ENCODE data around the gene TGM1.

The TGM1 gene

GRCh38 chr14:24307156-24307574 is 44.2 kb upstream of the TGM1 start:
- H3K4me1 ChIP-seq (ENCODE audit: control insufficient read depth in 5 of 5, insufficient read depth in 5 of 5, low read length in 5 of 5): peaks cover 8 to 45% (median 35%) of the 10 kb centered on the region in 5 donors
- no peak overlapping the region for H3K4me3 ChIP-seq (ENCODE audit: low read depth in 1 of 5, low read length in 5 of 5)
- H3K27me3 ChIP-seq (ENCODE audit: control insufficient read depth in 5 of 5, insufficient read depth in 4 of 5, low read length in 5 of 5): no peaks in the 10 kb centered on the region
- no peaks in the 10 kb centered on the region for H3K9me3 ChIP-seq (ENCODE audit: control insufficient read depth in 5 of 5, low read length in 5 of 5)
- peaks cover 11 to 56% (median 55%) of the 10 kb centered on the region in 5 donors for H3K36me3 ChIP-seq (ENCODE audit: control insufficient read depth in 5 of 5, insufficient read depth in 5 of 5, low read length in 5 of 5)
- no peak overlapping the region for H3K27ac ChIP-seq (ENCODE audit: low read depth, low read length)
- no peak overlapping the region for H3K9ac ChIP-seq (ENCODE audit: low read length in 5 of 5)

- Histone ChIP-seq H3K9ac (ENCODE audit: low read length in 5 of 5) (no peak overlapping the region), H3K4me3 (ENCODE audit: low read depth in 1 of 5, low read length in 5 of 5) (no peak overlapping the region), H3K9me3 (ENCODE audit: control insufficient read depth in 5 of 5, low read length in 5 of 5) (no peaks in the 10 kb centered on the region), H3K27ac (ENCODE audit: low read depth, low read length) (no peak overlapping the region), H3K36me3 (ENCODE audit: control insufficient read depth in 5 of 5, insufficient read depth in 5 of 5, low read length in 5 of 5) (peaks cover 11 to 66% (median 64%) of the 10 kb centered on the region in 5 donors), H3K4me1 (ENCODE audit: control insufficient read depth in 5 of 5, insufficient read depth in 5 of 5, low read length in 5 of 5) (peaks cover 8 to 30% (median 23%) of the 10 kb centered on the region in 5 donors), H3K27me3 (ENCODE audit: control insufficient read depth in 5 of 5, insufficient read depth in 4 of 5, low read length in 5 of 5) (no peaks in the 10 kb centered on the region)
Measured at GRCh38 chr14:24304019-24304387, 41.0 kb upstream of the TGM1 start.

GRCh38 chr14:24300326-24300980 is 37.5 kb upstream of the TGM1 start:
- H3K9ac ChIP-seq (ENCODE audit: low read length in 5 of 5): peak overlapping the region; percentile 78 to 96 (median 92)
- H3K9me3 ChIP-seq (ENCODE audit: control insufficient read depth in 5 of 5, low read length in 5 of 5): no peaks in the 10 kb centered on the region
- peak overlapping the region; percentile 84 for H3K27ac ChIP-seq (ENCODE audit: low read depth, low read length)
- H3K4me1 ChIP-seq (ENCODE audit: control insufficient read depth in 5 of 5, insufficient read depth in 5 of 5, low read length in 5 of 5): peaks cover 10 to 39% (median 33%) of the 10 kb centered on the region in 5 donors
- peaks cover 6 to 55% (median 52%) of the 10 kb centered on the region in 5 donors for H3K36me3 ChIP-seq (ENCODE audit: control insufficient read depth in 5 of 5, insufficient read depth in 5 of 5, low read length in 5 of 5)
- H3K4me3 ChIP-seq (ENCODE audit: low read depth in 1 of 5, low read length in 5 of 5): peak overlapping the region; percentile 91 to 96 (median 95)
- H3K27me3 ChIP-seq (ENCODE audit: control insufficient read depth in 5 of 5, insufficient read depth in 4 of 5, low read length in 5 of 5): no peaks in the 10 kb centered on the region

GRCh38 chr14:24299255-24300191 is 36.5 kb upstream of the TGM1 start, which contains the start of the genes DHRS1 and NOP9:
TSS of gene DHRS1 (minus strand) at chr14:24299780. CDS start at chr14:24299106, 674 bp downstream.
TSS of gene NOP9 (plus strand) at chr14:24299850. CDS start at chr14:24299955, 105 bp downstream.
- H3K4me3 ChIP-seq (ENCODE audit: low read depth in 1 of 5, low read length in 5 of 5): peak within 1 kb of the TSS; percentile 91 to 96 (median 95)
- H3K4me1 ChIP-seq (ENCODE audit: control insufficient read depth in 5 of 5, insufficient read depth in 5 of 5, low read length in 5 of 5): peaks cover 10 to 39% (median 33%) of the 10 kb centered on the region in 5 donors

GRCh38 chr14:24298892-24299254 is 35.9 kb upstream of the TGM1 start:
- no peaks in the 10 kb centered on the region for H3K27me3 ChIP-seq (ENCODE audit: control insufficient read depth in 5 of 5, insufficient read depth in 4 of 5, low read length in 5 of 5)
- H3K4me3 ChIP-seq (ENCODE audit: low read depth in 1 of 5, low read length in 5 of 5): peak overlapping the region; percentile 79 to 96 (median 91)
- H3K9ac ChIP-seq (ENCODE audit: low read length in 5 of 5): peak overlapping the region; percentile 44 to 94 (median 91)
- H3K27ac ChIP-seq (ENCODE audit: low read depth, low read length): peak overlapping the region; percentile 84
- H3K36me3 ChIP-seq (ENCODE audit: control insufficient read depth in 5 of 5, insufficient read depth in 5 of 5, low read length in 5 of 5): peaks cover 6 to 43% (median 39%) of the 10 kb centered on the region in 5 donors
- peaks cover 10 to 39% (median 33%) of the 10 kb centered on the region in 5 donors for H3K4me1 ChIP-seq (ENCODE audit: control insufficient read depth in 5 of 5, insufficient read depth in 5 of 5, low read length in 5 of 5)
- no peaks in the 10 kb centered on the region for H3K9me3 ChIP-seq (ENCODE audit: control insufficient read depth in 5 of 5, low read length in 5 of 5)

More at GRCh38 chr14:24299255-24300191, 36.5 kb upstream of the TGM1 start, which contains the start of the genes DHRS1 and NOP9:
- Histone ChIP-seq H3K9me3 (ENCODE audit: control insufficient read depth in 5 of 5, low read length in 5 of 5) (no peaks in the 10 kb centered on the region), H3K27me3 (ENCODE audit: control insufficient read depth in 5 of 5, insufficient read depth in 4 of 5, low read length in 5 of 5) (no peaks in the 10 kb centered on the region), H3K9ac (ENCODE audit: low read length in 5 of 5) (peak within 1 kb of the TSS; percentile 78 to 96 (median 92)), H3K36me3 (ENCODE audit: control insufficient read depth in 5 of 5, insufficient read depth in 5 of 5, low read length in 5 of 5) (peaks cover 6 to 50% (median 46%) of the 10 kb centered on the region in 5 donors), H3K27ac (ENCODE audit: low read depth, low read length) (peak within 1 kb of the TSS; percentile 84)

GRCh38 chr14:24297190-24297964 is 34.4 kb upstream of the TGM1 start:
- Histone ChIP-seq H3K4me1 (ENCODE audit: control insufficient read depth in 5 of 5, insufficient read depth in 5 of 5, low read length in 5 of 5) (peaks cover 10 to 39% (median 33%) of the 10 kb centered on the region in 5 donors), H3K4me3 (ENCODE audit: low read depth in 1 of 5, low read length in 5 of 5) (no peak overlapping the region), H3K9me3 (ENCODE audit: control insufficient read depth in 5 of 5, low read length in 5 of 5) (no peaks in the 10 kb centered on the region), H3K27ac (ENCODE audit: low read depth, low read length) (peak overlapping the region; percentile 38), H3K9ac (ENCODE audit: low read length in 5 of 5) (peak overlapping the region in 1 of 5 donors; percentile 7), H3K36me3 (ENCODE audit: control insufficient read depth in 5 of 5, insufficient read depth in 5 of 5, low read length in 5 of 5) (peaks cover 1 to 34% (median 28%) of the 10 kb centered on the region in 5 donors), H3K27me3 (ENCODE audit: control insufficient read depth in 5 of 5, insufficient read depth in 4 of 5, low read length in 5 of 5) (no peaks in the 10 kb centered on the region)

GRCh38 chr14:24296341-24297157 is 33.6 kb upstream of the TGM1 start:
- H3K27me3 ChIP-seq (ENCODE audit: control insufficient read depth in 5 of 5, insufficient read depth in 4 of 5, low read length in 5 of 5): no peaks in the 10 kb centered on the region
- H3K27ac ChIP-seq (ENCODE audit: low read depth, low read length): peak overlapping the region; percentile 38
- peak overlapping the region in 1 of 5 donors; percentile 15 for H3K4me3 ChIP-seq (ENCODE audit: low read depth in 1 of 5, low read length in 5 of 5)
- peaks cover 10 to 39% (median 33%) of the 10 kb centered on the region in 5 donors for H3K4me1 ChIP-seq (ENCODE audit: control insufficient read depth in 5 of 5, insufficient read depth in 5 of 5, low read length in 5 of 5)
- peak overlapping the region in 1 of 5 donors; percentile 56 for H3K9ac ChIP-seq (ENCODE audit: low read length in 5 of 5)
- peaks cover 0 to 34% (median 28%) of the 10 kb centered on the region in 5 donors for H3K36me3 ChIP-seq (ENCODE audit: control insufficient read depth in 5 of 5, insufficient read depth in 5 of 5, low read length in 5 of 5)
- no peaks in the 10 kb centered on the region for H3K9me3 ChIP-seq (ENCODE audit: control insufficient read depth in 5 of 5, low read length in 5 of 5)

- no peaks in the 10 kb centered on the region for H3K9me3 ChIP-seq (ENCODE audit: control insufficient read depth in 5 of 5, low read length in 5 of 5)
- H3K27me3 ChIP-seq (ENCODE audit: control insufficient read depth in 5 of 5, insufficient read depth in 4 of 5, low read length in 5 of 5): no peaks in the 10 kb centered on the region
- H3K9ac ChIP-seq (ENCODE audit: low read length in 5 of 5): no peak overlapping the region
- H3K36me3 ChIP-seq (ENCODE audit: control insufficient read depth in 5 of 5, insufficient read depth in 5 of 5, low read length in 5 of 5): peaks cover 0 to 55% (median 49%) of the 10 kb centered on the region in 5 donors
- peaks cover 3 to 16% (median 9%) of the 10 kb centered on the region in 5 donors for H3K4me1 ChIP-seq (ENCODE audit: control insufficient read depth in 5 of 5, insufficient read depth in 5 of 5, low read length in 5 of 5)
- H3K4me3 ChIP-seq (ENCODE audit: low read depth in 1 of 5, low read length in 5 of 5): no peak overlapping the region
- no peak overlapping the region for H3K27ac ChIP-seq (ENCODE audit: low read depth, low read length)
Measured at GRCh38 chr14:24293525-24293924, 30.5 kb upstream of the TGM1 start.

All from subcutaneous abdominal adipose tissue (tissue), 5 donors.